GM23248 (cell line): Measurements from ENCODE around the gene ZBTB40. TPM values are rescaled to one million over a fixed set of nuclear protein-coding genes. Genes with fewer than 3 reads are reported as not detected.

Experiments used
- DNase-seq: peaks from one replicate; pipeline ENCODE4 v3.0.0-alpha.2; 2015
- H2AFZ ChIP-seq: fragments of 200-600 bp; sonication (generic); 2 replicates; pipeline ENCODE4 v1.6.1; 2016; ENCODE audit warnings: antibody characterized with exemption
- H3F3A ChIP-seq: fragments of 200-600 bp; sonication (generic); 2 replicates; pipeline ENCODE4 v1.6.1; 2016; ENCODE audit warnings: mild to moderate bottlenecking, antibody characterized with exemption, mixed run types; ENCODE audit not compliant: insufficient read depth
- H3K27ac ChIP-seq: fragments of 200-600 bp; sonication (generic); 2 replicates; pipeline ENCODE4 v1.5.1; 2016; ENCODE audit warnings: mild to moderate bottlenecking
- H3K27me3 ChIP-seq: fragments of 200-600 bp; sonication (generic); replicated peaks from 2 replicates; pipeline ENCODE4 v1.6.1; 2016; ENCODE audit warnings: mild to moderate bottlenecking; ENCODE audit not compliant: insufficient read depth
- H3K36me3 ChIP-seq: fragments of 200-600 bp; sonication (generic); 2 replicates; pipeline ENCODE4 v1.6.1; 2016; ENCODE audit warnings: low read depth, mild to moderate bottlenecking
- H3K4me1 ChIP-seq: fragments of 200-600 bp; sonication (generic); 2 replicates; pipeline ENCODE4 v1.6.1; 2016; ENCODE audit warnings: mild to moderate bottlenecking; ENCODE audit not compliant: insufficient read depth
- H3K4me2 ChIP-seq: fragments of 200-600 bp; sonication (generic); one replicate; pipeline ENCODE4 v1.6.1; 2016; ENCODE audit warnings: mild to moderate bottlenecking; ENCODE audit not compliant: unreplicated experiment
- H3K4me3 ChIP-seq: fragments of 200-600 bp; sonication (generic); 2 replicates; pipeline ENCODE4 v1.5.1; 2016; ENCODE audit warnings: mild to moderate bottlenecking
- H3K79me2 ChIP-seq: fragments of 200-600 bp; sonication (generic); 2 replicates; pipeline ENCODE4 v1.6.1; 2016; ENCODE audit warnings: mild to moderate bottlenecking; ENCODE audit not compliant: insufficient read depth
- H3K9ac ChIP-seq: fragments of 200-600 bp; sonication (generic); 2 replicates; pipeline ENCODE4 v1.6.1; 2016; ENCODE audit warnings: mild to moderate bottlenecking
- H3K9me2 ChIP-seq: fragments of 200-600 bp; sonication (generic); 2 replicates; pipeline ENCODE4 v1.6.1; 2016; ENCODE audit warnings: mixed run types, mild to moderate bottlenecking, moderate library complexity; ENCODE audit not compliant: insufficient read depth
- H3K9me3 ChIP-seq: fragments of 200-600 bp; sonication (generic); one replicate; pipeline ENCODE4 v1.6.1; 2017; ENCODE audit warnings: low read depth
- H4K20me1 ChIP-seq: fragments of 200-600 bp; sonication (generic); 2 replicates; pipeline ENCODE4 v1.6.0; 2016; ENCODE audit not compliant: insufficient read depth
- EZH2 ChIP-seq: fragments of 200-600 bp; sonication (generic); IDR thresholded peaks from 2 replicates; pipeline ENCODE4 v1.6.1; 2018; ENCODE audit warnings: antibody characterized with exemption, mild to moderate bottlenecking; ENCODE audit not compliant: insufficient read depth, poor library complexity, severe bottlenecking
- EZH2phosphoT487 ChIP-seq: fragments of 200-600 bp; sonication (generic); IDR thresholded peaks from 2 replicates; pipeline ENCODE4 v1.6.1; 2018; ENCODE audit warnings: antibody characterized with exemption, moderate library complexity, mild to moderate bottlenecking, low read depth; ENCODE audit not compliant: insufficient read depth
- WGBS, 2 experiments: methylation state at CpG; one replicate each; pipeline ENCODE4 v1.1.6; 2015 to 2017; ENCODE audit warnings: low lambda C conversion rate in 2 of 2, low coverage in 1 of 2; ENCODE audit errors: missing lambda C conversion rate in 2 of 2; 5-methylcytosine and 5-hydroxymethylcytosine counted together
- in situ Hi-C: fragments of 300-500 bp; cut with MboI; formaldehyde crosslinking; loops from 2 replicates; pipeline ENCODE4 v1.15.0; 2020
- polyA plus RNA-seq: library from polyadenylated mRNA; unstranded; fragments of >200 nt; fragmentation: Nextera tagmentation; extraction: Ambion mirVana; gene quantifications from 2 replicates; pipeline ENCODE4 v1.2.1, GENCODE V29; 2016
- total RNA-seq: library from RNA; depleted of rRNA; stranded (reverse); fragments of >200 nt; shearing (Covaris generic); gene quantifications from 2 replicates; pipeline ENCODE4 v1.2.3, GENCODE V29; 2014

ZBTB40 gene
- total and polyA plus RNA-seq, 2 experiments from 2014 or later: 3.3 to 8.1 TPM

DNA sequence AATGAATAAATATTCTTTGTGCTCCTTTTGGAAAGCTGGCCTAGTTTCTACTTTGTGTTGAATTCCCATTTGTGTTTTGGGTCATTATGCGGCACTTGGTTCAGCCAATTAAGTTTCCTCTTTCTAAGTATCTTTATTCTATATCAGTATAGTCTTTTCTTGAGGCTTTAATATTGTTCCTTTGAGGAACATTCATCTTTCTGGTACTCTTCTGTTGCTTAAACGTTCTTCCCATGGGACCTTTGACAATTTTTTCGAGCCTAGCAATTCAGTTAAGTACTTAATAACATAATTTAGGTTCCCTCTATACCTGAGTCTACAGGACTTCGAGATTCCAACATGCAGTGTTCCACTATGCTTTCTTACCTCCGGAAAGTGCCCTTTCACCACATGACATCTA lies 24.9 kb downstream of the ZBTB40 start:
- Histone ChIP-seq H3K4me1 (no peaks in the 10 kb centered on the region), H4K20me1 (no peaks in the 10 kb centered on the region; the same call in 1 of the 2 replicates), H2AFZ (no peak overlapping the region), H3K9ac (no peak overlapping the region), H3K27ac (no peak overlapping the region), H3K27me3 (no peaks in the 10 kb centered on the region), H3K36me3 (no peaks in the 10 kb centered on the region), H3K4me3 (no peak overlapping the region), H3K9me3 (no peaks in the 10 kb centered on the region), H3F3A (no peaks in the 10 kb centered on the region), H3K9me2 (no peaks in the 10 kb centered on the region), H3K4me2 (no peak overlapping the region), H3K79me2 (peaks cover 45% of the 10 kb centered on the region)
- in situ Hi-C loops: no loop called here
- 82 to 85% methylated on average over 5 of the region's 5 CpGs for WGBS, 2 experiments
- DNase-seq: no peak
- no peak for TF ChIP-seq EZH2phosphoT487
- no peak for TF ChIP-seq EZH2

DNA sequence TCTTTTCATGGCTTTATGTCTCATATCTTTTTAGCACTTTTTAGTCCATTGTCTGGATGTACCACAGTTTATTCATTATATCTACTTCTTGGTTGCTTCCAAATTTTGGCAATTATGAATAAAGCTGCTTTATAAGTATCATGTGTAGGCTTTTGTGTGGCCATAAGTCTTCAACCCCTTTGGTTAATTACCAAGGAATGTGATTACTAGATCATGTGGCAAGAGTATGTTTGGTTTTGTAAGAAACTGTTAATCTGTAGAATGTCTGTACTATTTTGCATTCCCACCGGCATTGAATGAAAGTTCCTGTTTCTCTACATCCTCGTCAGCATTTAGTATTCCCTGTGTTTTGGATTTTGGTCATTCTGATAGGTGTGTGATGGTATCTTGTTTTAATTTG lies 31.5 kb downstream of the ZBTB40 start:
- in situ Hi-C loops: no loop called here
- Histone ChIP-seq H3F3A (no peaks in the 10 kb centered on the region), H3K36me3 (no peaks in the 10 kb centered on the region), H3K4me2 (no peak overlapping the region), H3K27me3 (no peaks in the 10 kb centered on the region), H3K79me2 (peaks cover 75% of the 10 kb centered on the region), H3K4me3 (no peak overlapping the region), H2AFZ (no peak overlapping the region), H3K4me1 (no peaks in the 10 kb centered on the region), H4K20me1 (no peaks in the 10 kb centered on the region; the same call in 1 of the 2 replicates), H3K9me2 (no peaks in the 10 kb centered on the region), H3K9me3 (no peaks in the 10 kb centered on the region), H3K9ac (no peak overlapping the region), H3K27ac (no peak overlapping the region)
- no peak for DNase-seq
- 94 to 97% methylated on average over 2 of the region's 2 CpGs for WGBS, 2 experiments
- TF ChIP-seq EZH2phosphoT487 (no peak), EZH2 (no peak)

DNA sequence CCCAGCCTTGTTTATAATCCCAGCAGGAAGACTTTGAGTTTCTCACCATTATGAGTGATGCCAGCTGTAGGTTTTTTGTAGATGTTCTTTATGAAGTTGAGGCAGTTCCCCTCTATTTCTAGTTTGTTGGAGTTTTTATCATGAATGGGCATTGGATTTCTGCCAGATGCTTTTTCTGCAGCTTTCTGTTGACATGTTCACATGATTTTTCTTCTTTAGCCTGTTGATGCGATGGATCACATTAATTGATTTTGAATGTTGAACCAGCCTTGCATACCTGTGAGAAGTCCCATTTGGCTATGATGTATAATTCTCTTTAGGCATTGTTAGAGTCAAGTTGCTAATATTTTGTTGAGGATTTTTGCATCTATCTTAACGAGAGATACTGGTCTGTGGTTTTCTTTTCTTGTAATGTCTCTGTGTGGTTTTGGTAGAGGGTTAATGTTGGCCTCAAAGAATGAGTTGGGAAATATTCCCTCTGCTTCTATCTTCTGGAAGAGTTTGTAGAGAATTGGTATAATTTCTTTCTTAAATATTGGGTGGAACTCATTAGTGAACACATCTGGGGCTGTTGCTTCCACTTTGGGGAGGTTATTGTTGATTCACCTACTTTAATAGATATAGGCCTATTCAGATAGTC lies 33.2 kb downstream of the ZBTB40 start:
- in situ Hi-C loops: no loop called here
- H3K36me3 ChIP-seq: no peaks in the 10 kb centered on the region
- 87 to 97% methylated on average over 2 of the region's 2 CpGs for WGBS, 2 experiments
- TF ChIP-seq EZH2phosphoT487 (no peak), EZH2 (no peak)
- H3K27ac ChIP-seq: no peak overlapping the region
- H4K20me1 ChIP-seq: no peaks in the 10 kb centered on the region; the same call in 1 of the 2 replicates
- no peaks in the 10 kb centered on the region for H3K9me2 ChIP-seq
- no peak overlapping the region for H3K9ac ChIP-seq
- no peaks in the 10 kb centered on the region for H3K4me1 ChIP-seq
- H2AFZ ChIP-seq: no peak overlapping the region
- H3F3A ChIP-seq: no peaks in the 10 kb centered on the region
- H3K4me2 ChIP-seq: no peak overlapping the region
- H3K9me3 ChIP-seq: no peaks in the 10 kb centered on the region
- no peak for DNase-seq
- no peak overlapping the region for H3K4me3 ChIP-seq
- H3K79me2 ChIP-seq: peaks cover 65% of the 10 kb centered on the region
- H3K27me3 ChIP-seq: no peaks in the 10 kb centered on the region

DNA sequence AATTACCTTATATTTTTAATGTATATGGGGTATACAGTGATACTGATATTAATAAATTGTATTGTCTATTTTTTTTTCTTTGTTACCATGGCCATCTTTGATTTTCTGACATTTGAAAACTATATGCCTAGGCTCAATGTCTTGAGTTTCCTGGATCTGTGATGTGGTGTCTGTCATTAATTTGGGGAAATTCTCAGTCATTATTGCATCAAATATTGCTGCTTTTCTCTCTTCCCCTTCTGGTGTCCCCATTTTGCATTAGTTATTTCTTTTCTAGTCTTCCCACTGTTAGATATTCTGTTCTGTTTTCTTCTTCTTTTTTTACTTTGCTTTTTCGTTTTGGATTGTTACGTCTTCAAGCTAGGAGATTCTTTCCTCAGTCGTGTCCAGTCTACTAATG lies 33.8 kb downstream of the ZBTB40 start:
- Histone ChIP-seq H3K79me2 (peaks cover 64% of the 10 kb centered on the region), H3K9me3 (no peaks in the 10 kb centered on the region), H4K20me1 (no peaks in the 10 kb centered on the region; the same call in 1 of the 2 replicates), H3K9ac (no peak overlapping the region), H3K4me2 (no peak overlapping the region), H3F3A (no peaks in the 10 kb centered on the region), H3K4me3 (no peak overlapping the region), H3K4me1 (no peaks in the 10 kb centered on the region), H3K36me3 (no peaks in the 10 kb centered on the region), H3K9me2 (no peaks in the 10 kb centered on the region), H3K27me3 (no peaks in the 10 kb centered on the region), H2AFZ (no peak overlapping the region), H3K27ac (no peak overlapping the region)
- 95 to 98% methylated on average over 3 of the region's 3 CpGs for WGBS, 2 experiments
- no peak for DNase-seq
- in situ Hi-C loops: no loop called here
- no peak for TF ChIP-seq EZH2
- no peak for TF ChIP-seq EZH2phosphoT487
